ENCODE data around the gene JAZF1. TPM values are rescaled to one million over a fixed set of nuclear protein-coding genes. Genes with fewer than 3 reads are reported as not detected.

JAZF1 gene
- total and polyA plus RNA-seq, 2 of the 8 experiments (the other 6 are each of a cell fraction or from before 2014, with no cell fraction given): 2.6 to 21.8 TPM

DNA sequence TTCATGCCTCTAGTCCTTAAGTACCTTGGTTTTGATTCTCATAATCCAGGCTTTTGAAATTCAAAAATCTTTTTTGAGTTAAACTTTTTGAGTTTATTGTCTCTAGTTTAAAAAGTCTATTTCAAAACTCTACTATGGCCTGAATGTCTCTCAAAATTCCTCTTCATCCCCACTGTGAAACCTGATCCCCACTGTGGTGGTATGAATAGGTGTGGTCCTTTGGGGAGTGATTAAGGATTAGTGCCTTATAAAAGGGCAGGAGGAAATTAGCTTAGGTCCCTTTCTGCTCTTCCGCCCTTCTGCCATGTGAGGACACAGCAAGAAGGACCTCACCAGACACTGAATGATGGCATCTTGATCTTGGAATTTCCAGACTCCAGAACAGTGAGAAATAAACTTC, 44.1 kb upstream of the JAZF1 start (continued):
- TF ChIP-seq JUN (IDR thresholded peaks at IDR 0.05; ENCODE audit: low read depth, low read length): no peak

Data from H1 (cell line).